ENCODE measurements around the gene PLXND1. TPM values are rescaled to one million over a fixed set of nuclear protein-coding genes. Genes with fewer than 3 reads are reported as not detected.

Gene PLXND1
- total RNA-seq, 4 donors from 2014 or later, result 24.0 to 42.6 (median 30.3) TPM

GRCh38 chr3:129567939-129568338, 38.5 kb downstream of the PLXND1 start:
- H3K4me3 ChIP-seq (ENCODE audit: low read depth, poor library complexity, severe bottlenecking), result no peak overlapping the region
- intact Hi-C loops (cut with DNase I; ENCODE audit: low total_unique reads), result no loop called here
- 52 to 74% methylated on average over 6 of the region's 6 CpGs for WGBS, 2 donors
- no peak for DNase-seq (ENCODE audit: low spot score in 2 of 2)
- TF ChIP-seq POLR2A (IDR thresholded peaks at IDR 0.05), result no peak

DNA sequence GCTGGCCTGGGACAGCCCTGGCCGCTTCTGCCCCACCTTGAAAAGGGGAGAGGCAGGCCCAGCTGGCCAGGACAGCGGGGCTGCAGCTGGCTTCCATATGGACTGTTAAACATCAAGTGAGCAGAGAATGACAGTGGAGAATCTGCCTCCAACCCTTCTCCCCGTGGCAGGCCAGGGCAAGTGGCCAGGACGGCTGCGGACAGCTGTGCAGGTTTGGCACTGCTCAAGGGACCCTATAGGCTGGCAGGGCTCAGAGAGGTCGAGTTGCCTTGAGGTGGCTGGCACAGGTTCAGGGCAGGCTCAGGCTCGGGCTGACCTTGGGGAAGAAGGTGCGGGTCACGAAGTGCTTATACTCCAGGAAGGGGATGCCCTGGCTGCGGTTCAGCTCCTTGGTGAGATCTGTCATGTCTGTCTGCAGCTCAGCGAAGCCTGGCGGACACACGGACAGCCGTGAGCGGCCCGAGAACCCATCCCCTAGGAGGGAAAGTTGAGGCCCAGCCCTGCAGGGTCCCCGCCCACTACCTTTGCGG, 39.2 kb downstream of the PLXND1 start:
- intact Hi-C loops (cut with DNase I; ENCODE audit: low total_unique reads), result no loop called here
- no peak for DNase-seq (ENCODE audit: low spot score in 2 of 2)
- TF ChIP-seq, protein P1, sequence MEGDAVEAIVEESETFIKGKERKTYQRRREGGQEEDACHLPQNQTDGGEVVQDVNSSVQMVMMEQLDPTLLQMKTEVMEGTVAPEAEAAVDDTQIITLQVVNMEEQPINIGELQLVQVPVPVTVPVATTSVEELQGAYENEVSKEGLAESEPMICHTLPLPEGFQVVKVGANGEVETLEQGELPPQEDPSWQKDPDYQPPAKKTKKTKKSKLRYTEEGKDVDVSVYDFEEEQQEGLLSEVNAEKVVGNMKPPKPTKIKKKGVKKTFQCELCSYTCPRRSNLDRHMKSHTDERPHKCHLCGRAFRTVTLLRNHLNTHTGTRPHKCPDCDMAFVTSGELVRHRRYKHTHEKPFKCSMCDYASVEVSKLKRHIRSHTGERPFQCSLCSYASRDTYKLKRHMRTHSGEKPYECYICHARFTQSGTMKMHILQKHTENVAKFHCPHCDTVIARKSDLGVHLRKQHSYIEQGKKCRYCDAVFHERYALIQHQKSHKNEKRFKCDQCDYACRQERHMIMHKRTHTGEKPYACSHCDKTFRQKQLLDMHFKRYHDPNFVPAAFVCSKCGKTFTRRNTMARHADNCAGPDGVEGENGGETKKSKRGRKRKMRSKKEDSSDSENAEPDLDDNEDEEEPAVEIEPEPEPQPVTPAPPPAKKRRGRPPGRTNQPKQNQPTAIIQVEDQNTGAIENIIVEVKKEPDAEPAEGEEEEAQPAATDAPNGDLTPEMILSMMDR (IDR thresholded peaks at IDR 0.05), result no peak
- no peak for TF ChIP-seq POLR2A (IDR thresholded peaks at IDR 0.05)
- no peak overlapping the region for H3K4me3 ChIP-seq (ENCODE audit: low read depth, poor library complexity, severe bottlenecking)
- WGBS, 2 donors, result 66 to 74% methylated on average over 13 to 17 of the region's 18 CpGs

GRCh38 chr3:129565902-129566301, 40.6 kb downstream of the PLXND1 start:
- no peak for TF ChIP-seq POLR2A (IDR thresholded peaks at IDR 0.05)
- TF ChIP-seq, protein P1 (IDR thresholded peaks at IDR 0.05), result no peak
- no peak for DNase-seq (ENCODE audit: low spot score in 2 of 2)
- 93 to 98% methylated on average over 7 of the region's 7 CpGs for WGBS, 2 donors
- intact Hi-C loops (cut with DNase I; ENCODE audit: low total_unique reads), result no loop called here
- no peak overlapping the region for H3K4me3 ChIP-seq (ENCODE audit: low read depth, poor library complexity, severe bottlenecking)

DNA sequence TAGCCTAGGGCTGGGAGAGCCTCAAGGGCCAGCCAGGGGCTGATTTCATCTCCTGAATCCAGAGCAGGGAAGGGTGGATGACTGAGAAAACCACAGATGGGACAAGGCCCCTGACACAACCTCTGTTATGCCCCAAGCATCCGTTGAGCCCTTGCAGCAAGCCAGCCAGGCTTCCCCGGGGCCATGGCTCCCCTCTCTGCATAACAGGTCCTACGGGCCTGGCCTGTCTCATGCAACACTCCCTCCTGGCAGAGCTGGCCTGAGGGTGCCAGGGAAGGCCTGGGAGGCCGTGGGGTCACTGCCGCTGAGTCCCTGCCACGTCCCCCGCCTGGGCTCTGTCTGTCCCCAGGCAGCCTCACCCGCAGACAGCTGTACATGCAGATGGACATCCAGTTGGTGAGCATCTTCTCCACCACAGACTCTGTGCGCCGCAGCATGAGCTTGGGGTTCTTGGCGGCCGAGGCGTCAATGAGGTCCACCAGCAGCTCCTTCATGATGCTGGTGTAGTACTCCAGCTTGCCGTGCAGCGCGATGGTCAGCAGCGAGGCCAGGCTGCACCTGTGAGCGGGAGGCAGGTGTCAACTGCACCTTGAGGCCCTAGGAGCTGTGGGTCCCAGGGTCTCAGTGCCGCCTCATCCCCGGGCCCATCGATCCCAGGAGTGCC, 41.4 kb downstream of the PLXND1 start:
- TF ChIP-seq, protein P1 (IDR thresholded peaks at IDR 0.05), result no peak
- no peak for TF ChIP-seq POLR2A (IDR thresholded peaks at IDR 0.05)
- no peak for DNase-seq (ENCODE audit: low spot score in 2 of 2)
- H3K4me3 ChIP-seq (ENCODE audit: low read depth, poor library complexity, severe bottlenecking), result no peak overlapping the region
- WGBS, 2 donors, result 91 to 98% methylated on average over 6 to 19 of the region's 21 CpGs
- intact Hi-C loops (cut with DNase I; ENCODE audit: low total_unique reads), result no loop called here

DNA sequence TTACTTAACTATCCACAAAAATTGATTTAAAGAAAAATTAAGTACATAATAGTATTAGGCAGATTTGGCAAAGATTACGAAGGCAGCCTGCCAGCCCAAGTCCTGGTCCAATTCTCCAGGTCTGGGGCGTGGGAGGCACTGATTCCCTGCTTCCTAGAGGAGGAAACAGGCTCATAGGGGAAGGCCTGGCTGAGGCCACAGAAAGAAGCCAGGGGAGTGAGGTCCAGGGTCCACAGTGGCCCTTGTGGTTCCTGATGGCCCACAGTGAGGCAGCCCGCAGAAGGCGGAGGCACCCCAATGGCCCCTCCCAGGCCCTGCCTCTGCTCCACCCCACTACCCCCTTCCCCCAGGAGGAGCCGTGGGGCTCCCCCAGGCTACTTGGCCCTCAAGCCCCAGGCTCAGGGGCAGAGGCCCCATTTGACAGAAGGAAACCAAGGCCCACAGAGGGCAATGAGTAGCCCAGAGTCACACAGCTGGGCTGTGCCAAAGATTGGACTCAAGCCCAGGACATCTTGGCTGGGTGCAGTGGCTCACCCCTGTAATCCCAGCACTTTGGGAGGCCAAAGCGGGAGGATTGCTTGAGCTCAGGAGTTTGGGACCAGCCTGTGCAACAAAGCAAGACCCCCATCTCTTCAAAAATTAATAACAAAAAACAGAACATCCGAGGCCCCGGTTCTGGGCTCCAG, 42.5 kb downstream of the PLXND1 start:
- no peak overlapping the region for H3K4me3 ChIP-seq (ENCODE audit: low read depth, poor library complexity, severe bottlenecking)
- intact Hi-C loops (cut with DNase I; ENCODE audit: low total_unique reads), result no loop called here
- TF ChIP-seq, protein P1 (IDR thresholded peaks at IDR 0.05), result no peak
- no peak for TF ChIP-seq POLR2A (IDR thresholded peaks at IDR 0.05)
- 62 to 84% methylated on average over 8 of the region's 8 CpGs for WGBS, 2 donors
- no peak for DNase-seq (ENCODE audit: low spot score in 2 of 2)

- H3K4me3 ChIP-seq (ENCODE audit: low read depth, poor library complexity, severe bottlenecking), result no peak overlapping the region
- whole genome bisulfite sequencing, 2 donors, result 87 to 88% methylated on average over 12 of the region's 12 CpGs
- intact Hi-C loops (cut with DNase I; ENCODE audit: low total_unique reads), result no loop called here
- TF ChIP-seq POLR2A (IDR thresholded peaks at IDR 0.05), result no peak
- TF ChIP-seq, protein P1 (IDR thresholded peaks at IDR 0.05), result no peak
- no peak for DNase-seq (ENCODE audit: low spot score in 2 of 2)
Observed at GRCh38 chr3:129563332-129563731, 43.1 kb downstream of the PLXND1 start.

Measured in lower leg skin (tissue), 4 donors.